HepG2 (cell line): ENCODE results near the gene FBXL7. TPM values are rescaled to one million over a fixed set of nuclear protein-coding genes. Genes with fewer than 3 reads are reported as not detected.

Source experiments
- ATAC-seq: fragments of 200-7000 bp; cut with Tn5 transposase; 3 replicates; pipeline ENCODE4 v1.9.1; 2020; ENCODE audit warnings: mild to moderate bottlenecking, moderate library complexity
- BruUV-seq: library from RNA; stranded (reverse); fragments of 400-500 nt; replicated peaks from 2 replicates; lab custom pipeline; 2021; lab: Mats Ljungman, UMichigan
- CTCF ChIA-PET: fragments of 300-600 bp; formaldehyde crosslinking; extraction: SDS; loops from one replicate; lab custom pipeline; 2021; ENCODE audit warnings: low total read pairs, inconsistent platforms, low intra/inter-chr PET ratio; lab: Yijun Ruan, JAX
- POLR2A ChIA-PET: fragments of 350-600 bp; sonication (Branson Sonifier 250); formaldehyde crosslinking; loops from one replicate; lab custom pipeline; 2020; ENCODE audit warnings: antibody characterized with exemption, inconsistent platforms; lab: Yijun Ruan, JAX
- DNase-seq: peaks from one replicate; pipeline ENCODE4 v3.0.0-alpha.2; 2015; ENCODE audit warnings: low spot score
- FAIRE-seq: peaks from 3 replicates; lab custom pipeline; 2011; peaks lifted over from hg19 to GRCh38; lab: Jason Lieb, UNC
- H2AFZ ChIP-seq: one replicate; pipeline ENCODE4 v1.6.1; 2011; ENCODE audit warnings: low read length, inconsistent platforms
- H3K27ac ChIP-seq: fragments of 300-600 bp; 3 replicates; pipeline ENCODE4 v1.8.0; 2011; ENCODE audit warnings: mixed run types, mild to moderate bottlenecking, mixed read lengths, low read length, inconsistent platforms; ENCODE audit not compliant: insufficient read depth; ENCODE audit errors: extremely low read length
- H3K27me3 ChIP-seq, 2 experiments: fragments of 200-600 bp in 1 of 2; 2 replicates in 1 of 2; 3 replicates in 1 of 2; pipeline versions ENCODE4 v1.6.0 to v1.8.0; 2011; ENCODE audit warnings: low read length in 2 of 2, mild to moderate bottlenecking in 2 of 2, moderate library complexity in 2 of 2, inconsistent platforms in 1 of 2; ENCODE audit not compliant: insufficient read depth in 2 of 2, control insufficient read depth in 1 of 2
- H3K36me3 ChIP-seq, 2 experiments: fragments of 200-600 bp in 1 of 2; replicated peaks in 1 of 2; 2 replicates in 1 of 2; 3 replicates in 1 of 2; pipeline versions ENCODE4 v1.5.1 to v1.8.0; 2011; ENCODE audit warnings: low read length in 2 of 2, inconsistent platforms in 1 of 2; ENCODE audit not compliant: insufficient read depth in 2 of 2, control insufficient read depth in 1 of 2
- H3K4me1 ChIP-seq: 2 replicates; pipeline ENCODE4 v1.5.1; 2012; ENCODE audit warnings: low read length, inconsistent platforms; ENCODE audit not compliant: insufficient read depth
- H3K4me2 ChIP-seq: 2 replicates; pipeline ENCODE4 v1.6.0; 2011; ENCODE audit warnings: low read depth, low read length, inconsistent platforms
- H3K4me3 ChIP-seq, 3 experiments: fragments of 200-600 bp in 1 of 3; sonication (generic), shearing (Covaris generic) in 1 of 3; replicated peaks in 1 of 3; 2 replicates each; pipeline ENCODE4 v1.5.1; 2011 to 2016; ENCODE audit warnings: low read length in 3 of 3, inconsistent platforms in 2 of 3, low read depth in 2 of 3, mild to moderate bottlenecking in 2 of 3, control low read depth in 1 of 3, mixed read lengths in 1 of 3; ENCODE audit not compliant: insufficient read depth in 1 of 3
- H3K79me2 ChIP-seq: one replicate; pipeline ENCODE4 v1.6.1; 2011; ENCODE audit warnings: low read length, inconsistent platforms; ENCODE audit not compliant: insufficient read depth
- H3K9ac ChIP-seq: 2 replicates; pipeline ENCODE4 v1.6.0; 2011; ENCODE audit warnings: mild to moderate bottlenecking, low read depth, low read length, inconsistent platforms; ENCODE audit not compliant: insufficient read depth
- H3K9me3 ChIP-seq: 2 replicates; pipeline ENCODE4 v1.5.1; 2012; ENCODE audit warnings: mild to moderate bottlenecking, low read length
- H4K20me1 ChIP-seq: 2 replicates; pipeline ENCODE4 v1.6.0; 2011; ENCODE audit warnings: inconsistent platforms, mild to moderate bottlenecking, low read length, moderate library complexity; ENCODE audit not compliant: insufficient read depth
- CHD4 ChIP-seq: fragments of 200-600 bp; sonication (generic); IDR thresholded peaks from 2 replicates; pipeline ENCODE4 v1.7.0; 2017; ENCODE audit warnings: mild to moderate bottlenecking, low read length, borderline replicate concordance
- ELF3 ChIP-seq: IDR thresholded peaks from 2 replicates; pipeline ENCODE4 v1.6.1; 2016; ENCODE audit warnings: missing genetic modification reagents, missing compliant biosample characterization
- HNF4A ChIP-seq: sonication (generic); formaldehyde crosslinking; IDR thresholded peaks from 2 replicates; pipeline ENCODE4 v1.4.0; 2020; ENCODE audit warnings: missing genetic modification reagents
- MED8 ChIP-seq: sonication (generic); formaldehyde crosslinking; IDR thresholded peaks from 2 replicates; pipeline ENCODE4 v1.8.1; 2023; ENCODE audit warnings: mild to moderate bottlenecking, missing genetic modification reagents; ENCODE audit not compliant: insufficient replicate concordance
- PREB ChIP-seq: sonication (generic); formaldehyde crosslinking; IDR thresholded peaks from 2 replicates; pipeline ENCODE4 v1.4.0; 2020; ENCODE audit warnings: missing genetic modification reagents
- RAD21 ChIP-seq: fragments of 450-650 bp; formaldehyde crosslinking; IDR thresholded peaks from 2 replicates; pipeline ENCODE4 v1.5.0; 2020; ENCODE audit warnings: mild to moderate bottlenecking
- ZBTB37 ChIP-seq: sonication (generic); formaldehyde crosslinking; IDR thresholded peaks from 2 replicates; pipeline ENCODE4 v1.4.0; 2020; ENCODE audit warnings: mild to moderate bottlenecking, missing genetic modification reagents
- ZNF563 ChIP-seq: sonication (generic); formaldehyde crosslinking; IDR thresholded peaks from 2 replicates; pipeline ENCODE4 v1.8.0; 2022; ENCODE audit warnings: mild to moderate bottlenecking, moderate library complexity, missing genetic modification reagents
- ZNF570 ChIP-seq: sonication (generic); formaldehyde crosslinking; IDR thresholded peaks from 2 replicates; pipeline ENCODE4 v1.4.0; 2020; ENCODE audit warnings: mild to moderate bottlenecking, missing genetic modification reagents, borderline replicate concordance
- WGBS: methylation state at CpG from one replicate; pipeline ENCODE4 v1.1.6; 2017; ENCODE audit warnings: low lambda C conversion rate; 5-methylcytosine and 5-hydroxymethylcytosine counted together
- in situ Hi-C: cut with HindIII; loops from 2 replicates; pipeline ENCODE4 v1.10.0; 2017; ENCODE audit warnings: low pct_unique_long_range_greater_than_20kb; ENCODE audit not compliant: extremely low pct_ligation_motif_present
- intact Hi-C: fragments of 100-400 bp; cut with micrococcal nuclease; formaldehyde crosslinking; loops from one replicate; pipeline ENCODE4 v1.10.0; 2022; ENCODE audit not compliant: unreplicated experiment
- polyA plus RNA-seq, 8 experiments: library from polyadenylated mRNA; depleted of rRNA in 3 of 8; stranded (reverse) in 7 of 8; unstranded in 1 of 8; fragments of >200 nt; fragmentation: Illumina TruSeq in 4 of 8; extraction: Trizol in 4 of 8; gene quantifications; 2 replicates each; pipeline versions ENCODE4 v1.2.1 to v1.2.3, GENCODE V29; 2011 to 2016; ENCODE audit warnings: low read depth in 4 of 8, missing spikeins in 1 of 8, mixed read lengths in 1 of 8; ENCODE audit not compliant: insufficient read depth in 1 of 8
- total RNA-seq, 5 experiments: library from RNA; depleted of rRNA; stranded (reverse); fragments of >200 nt; fragmentation: Illumina TruSeq; extraction: Trizol; gene quantifications; 2 replicates each; pipeline ENCODE4 v1.2.3, GENCODE V29; 2016; ENCODE audit warnings: low read depth in 1 of 5
- TF ChIP-seq, protein P1 (sequence below): sonication (generic); formaldehyde crosslinking; IDR thresholded peaks from 2 replicates; pipeline ENCODE4 v1.5.0; 2020; ENCODE audit warnings: missing genetic modification reagents

FBXL7 gene
- total and polyA plus RNA-seq, 2 of the 13 experiments (the other 11 are each of a cell fraction or from before 2014, with no cell fraction given) = 0.07 TPM; not detected in 1

DNA sequence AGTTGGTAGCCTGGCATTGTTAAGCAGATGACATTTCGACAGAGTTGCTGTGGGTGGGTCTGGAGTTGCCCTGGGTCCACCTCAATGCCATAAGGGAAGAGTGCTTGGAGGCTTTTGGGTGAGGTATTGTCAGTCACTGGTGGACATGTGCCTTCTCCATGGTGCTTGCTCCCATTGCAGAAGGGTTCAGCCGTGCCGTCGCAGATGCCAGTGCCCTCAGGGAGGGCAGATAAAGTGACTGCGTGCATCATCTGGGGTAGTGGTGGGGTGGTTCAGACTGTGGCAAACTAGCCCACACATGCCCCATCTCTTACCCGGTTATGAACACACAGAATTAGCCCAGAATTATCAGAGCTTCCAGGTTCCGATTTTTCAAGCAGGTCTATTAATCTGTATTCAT is 71.6 kb downstream of the FBXL7 start (continued):
- TF ChIP-seq, protein P1, sequence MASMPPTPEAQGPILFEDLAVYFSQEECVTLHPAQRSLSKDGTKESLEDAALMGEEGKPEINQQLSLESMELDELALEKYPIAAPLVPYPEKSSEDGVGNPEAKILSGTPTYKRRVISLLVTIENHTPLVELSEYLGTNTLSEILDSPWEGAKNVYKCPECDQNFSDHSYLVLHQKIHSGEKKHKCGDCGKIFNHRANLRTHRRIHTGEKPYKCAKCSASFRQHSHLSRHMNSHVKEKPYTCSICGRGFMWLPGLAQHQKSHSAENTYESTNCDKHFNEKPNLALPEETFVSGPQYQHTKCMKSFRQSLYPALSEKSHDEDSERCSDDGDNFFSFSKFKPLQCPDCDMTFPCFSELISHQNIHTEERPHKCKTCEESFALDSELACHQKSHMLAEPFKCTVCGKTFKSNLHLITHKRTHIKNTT (CRISPR knock-in tag) = no peak
- no peak for TF ChIP-seq MED8 (CRISPR knock-in tag)
- TF ChIP-seq ELF3 (CRISPR knock-in tag) = no peak
- TF ChIP-seq ZNF570 = no peak

DNA sequence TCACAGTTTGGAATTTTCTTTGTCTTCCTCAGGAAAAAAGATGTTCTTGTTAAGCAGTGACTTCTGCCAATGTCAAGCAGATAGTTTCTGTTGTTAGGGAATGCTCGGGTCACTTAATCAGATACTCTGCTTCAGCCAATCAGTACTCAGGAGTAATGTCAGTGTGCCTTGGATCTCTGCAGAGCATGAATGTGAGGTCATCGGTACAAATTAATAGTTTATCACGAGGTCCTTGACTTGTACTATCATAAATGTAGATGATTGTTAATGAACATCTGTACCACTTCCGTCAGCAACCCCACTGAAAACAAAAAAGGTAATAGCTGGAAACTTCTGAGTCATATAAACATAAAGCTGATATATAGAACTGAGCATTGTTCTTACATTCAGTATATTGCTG is 73.6 kb downstream of the FBXL7 start:
- H3K4me2 ChIP-seq = no peak overlapping the region
- no peak overlapping the region for H3K4me3 ChIP-seq
- H3K36me3 ChIP-seq = no peaks in the 10 kb centered on the region
- no peaks in the 10 kb centered on the region for H4K20me1 ChIP-seq
- H3K79me2 ChIP-seq = no peaks in the 10 kb centered on the region
- 15% methylated on average over 4 of the region's 4 CpGs for WGBS
- no peak overlapping the region for H3K27ac ChIP-seq
- TF ChIP-seq HNF4A (no peak), RAD21 (CRISPR knock-in tag) (no peak), CHD4 (no peak), PREB (CRISPR knock-in tag) (no peak), ZNF563 (CRISPR knock-in tag) (no peak), ZBTB37 (no peak)
- ATAC-seq (no peak), DNase-seq (no peak), FAIRE-seq (no peak)
- intact Hi-C loops (no loop called here), in situ Hi-C loops (no loop called here)
- POLR2A ChIA-PET = no interaction called here
- no peaks in the 10 kb centered on the region for H3K27me3 ChIP-seq
- no peak overlapping the region for H3K9ac ChIP-seq
- H2AFZ ChIP-seq = no peak overlapping the region
- H3K9me3 ChIP-seq = no peaks in the 10 kb centered on the region
- CTCF ChIA-PET = no interaction called here
- H3K4me1 ChIP-seq = no peaks in the 10 kb centered on the region
- no TSS peak for BruUV-seq
